ENCODE results near the gene TSC22D3.
A peak's percentile ranks its signal among the peaks of the same experiment; 100 is the strongest.

DNA sequence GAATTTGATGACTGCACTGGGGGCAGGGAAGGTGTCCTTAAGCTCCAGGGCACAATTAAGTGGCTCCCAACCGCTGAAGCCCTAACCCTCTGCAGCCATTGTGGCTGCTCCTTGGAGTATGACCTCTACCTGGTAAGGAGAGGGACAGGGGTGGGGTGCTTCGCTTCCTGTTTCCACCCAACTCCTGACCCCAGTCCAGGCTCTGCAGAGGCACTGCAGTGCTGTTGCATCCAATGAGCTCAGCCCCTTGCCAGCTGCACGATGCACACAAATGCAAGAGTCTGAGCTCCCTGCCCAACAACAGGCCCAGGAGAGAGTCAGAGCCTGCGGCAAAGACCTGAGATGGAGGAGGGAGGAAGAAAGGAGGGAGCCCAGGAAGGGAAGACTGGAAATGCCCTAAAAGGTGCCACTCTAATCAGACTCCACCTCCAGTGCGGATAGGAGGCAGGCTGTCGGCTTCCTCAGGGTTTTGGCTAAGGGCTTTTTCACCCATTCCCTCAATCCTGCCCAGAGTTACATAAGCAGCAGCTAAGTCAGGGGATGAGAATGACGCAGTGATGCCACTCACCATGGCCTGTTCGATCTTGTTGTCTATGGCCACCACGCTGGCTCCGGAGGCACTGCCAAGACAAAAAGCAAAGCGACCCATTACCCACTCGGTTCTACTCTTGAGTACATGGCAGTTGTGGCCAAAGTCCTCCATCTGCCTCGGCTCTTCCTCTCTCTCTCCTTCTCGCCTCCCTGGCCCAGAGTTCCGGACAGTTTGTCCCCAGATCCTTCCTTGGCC lies 60.1 kb downstream of the TSC22D3 start:
- TF ChIP-seq EP300 (IDR thresholded peaks at IDR 0.05) (no peak), POLR2A (IDR thresholded peaks at IDR 0.05) (no peak), POLR2AphosphoS5 (IDR thresholded peaks at IDR 0.05) (peak in 2 of 3 donors; percentile 34 to 63)
- TF ChIP-seq, protein P1, sequence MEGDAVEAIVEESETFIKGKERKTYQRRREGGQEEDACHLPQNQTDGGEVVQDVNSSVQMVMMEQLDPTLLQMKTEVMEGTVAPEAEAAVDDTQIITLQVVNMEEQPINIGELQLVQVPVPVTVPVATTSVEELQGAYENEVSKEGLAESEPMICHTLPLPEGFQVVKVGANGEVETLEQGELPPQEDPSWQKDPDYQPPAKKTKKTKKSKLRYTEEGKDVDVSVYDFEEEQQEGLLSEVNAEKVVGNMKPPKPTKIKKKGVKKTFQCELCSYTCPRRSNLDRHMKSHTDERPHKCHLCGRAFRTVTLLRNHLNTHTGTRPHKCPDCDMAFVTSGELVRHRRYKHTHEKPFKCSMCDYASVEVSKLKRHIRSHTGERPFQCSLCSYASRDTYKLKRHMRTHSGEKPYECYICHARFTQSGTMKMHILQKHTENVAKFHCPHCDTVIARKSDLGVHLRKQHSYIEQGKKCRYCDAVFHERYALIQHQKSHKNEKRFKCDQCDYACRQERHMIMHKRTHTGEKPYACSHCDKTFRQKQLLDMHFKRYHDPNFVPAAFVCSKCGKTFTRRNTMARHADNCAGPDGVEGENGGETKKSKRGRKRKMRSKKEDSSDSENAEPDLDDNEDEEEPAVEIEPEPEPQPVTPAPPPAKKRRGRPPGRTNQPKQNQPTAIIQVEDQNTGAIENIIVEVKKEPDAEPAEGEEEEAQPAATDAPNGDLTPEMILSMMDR (IDR thresholded peaks at IDR 0.05): no peak

Data from stomach (tissue), 4 donors.